ENCODE results near the gene TLE2.

The TLE2 gene

GRCh38 chr19:3073159-3073563 is 44.1 kb upstream of the TLE2 start:
- H2BK12ac ChIP-seq (ENCODE audit: low read length) = no peak overlapping the region
- H3K27ac ChIP-seq (replicated peaks; ENCODE audit: low read length) = no peak overlapping the region
- H3K27me3 ChIP-seq (ENCODE audit: control insufficient read depth in 3 of 3, insufficient read depth in 3 of 3, low read depth in 1 of 3, low read length in 3 of 3) = peaks cover 0 to 9% (median 6%) of the 10 kb centered on the region in 3 experiments
- H3K36me3 ChIP-seq (replicated peaks in 1 of 2; ENCODE audit: control insufficient read depth in 2 of 2, insufficient read depth in 2 of 2, low read length in 2 of 2) = no peaks in the 10 kb centered on the region
- no peak overlapping the region for H2BK5ac ChIP-seq (ENCODE audit: low read length)
- WGBS, 2 donors (ENCODE audit: extremely low coverage in 2 of 2, insufficient read length in 2 of 2, insufficient replicate concordance in 1 of 2) = no CpG with 5 or more reads among the region's 3 CpGs
- no peak overlapping the region for H3K4ac ChIP-seq (ENCODE audit: low read length)
- no peak overlapping the region for H2AFZ ChIP-seq (ENCODE audit: low read length)
- H3K4me3 ChIP-seq (ENCODE audit: low read length in 2 of 2) = no peak overlapping the region
- no peak overlapping the region for H4K8ac ChIP-seq (ENCODE audit: low read depth, low read length)
- peaks cover 0 to 3% of the 10 kb centered on the region in 2 donors for H3K4me1 ChIP-seq (ENCODE audit: control insufficient read depth in 2 of 2, insufficient read depth in 1 of 2, low read depth in 1 of 2, low read length in 2 of 2)
- no peak overlapping the region for H3K4me2 ChIP-seq (ENCODE audit: insufficient read depth, low read length, poor library complexity, severe bottlenecking)
- no peak overlapping the region for H3K23ac ChIP-seq (ENCODE audit: low read depth, low read length, poor library complexity)
- H3K9ac ChIP-seq (ENCODE audit: low read depth, low read length, poor library complexity) = no peak overlapping the region
- H3K9me3 ChIP-seq (replicated peaks in 1 of 2; ENCODE audit: control insufficient read depth in 2 of 2, insufficient read depth in 1 of 2, low read depth in 1 of 2, low read length in 2 of 2) = no peaks in the 10 kb centered on the region
- no peak overlapping the region for H3K18ac ChIP-seq (ENCODE audit: low read length)
- no peak overlapping the region for H3K14ac ChIP-seq (ENCODE audit: low read length)
- H2BK15ac ChIP-seq (ENCODE audit: low read length) = no peak overlapping the region
- H2BK120ac ChIP-seq (ENCODE audit: low read depth, low read length) = no peak overlapping the region
- no peaks in the 10 kb centered on the region for H3K79me1 ChIP-seq (ENCODE audit: low read depth, low read length)
- no peak overlapping the region for H2AK5ac ChIP-seq (ENCODE audit: low read depth, low read length)
- no peak overlapping the region for H4K91ac ChIP-seq (ENCODE audit: low read depth, low read length, poor library complexity)
- no peak for DNase-seq (ENCODE audit: low spot score)

DNA sequence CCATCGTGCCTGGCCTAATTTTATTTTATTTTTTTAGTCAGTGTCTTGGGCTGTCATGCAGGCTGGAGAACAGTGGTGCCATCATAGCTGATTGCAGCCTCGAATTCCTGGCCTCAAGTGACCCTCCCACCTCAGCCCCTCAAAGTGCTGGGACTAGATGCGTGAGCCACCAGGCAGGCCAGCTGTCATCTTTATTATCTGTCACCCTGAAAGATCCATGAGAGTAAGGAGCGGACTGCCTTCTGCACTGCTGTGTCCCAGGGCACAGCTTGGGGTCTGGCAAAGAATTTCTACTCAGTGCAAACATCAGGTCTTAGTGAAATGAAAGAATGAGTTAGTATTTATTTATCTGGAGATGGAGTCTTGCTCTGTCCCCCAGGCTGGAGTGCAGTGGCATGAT is 42.7 kb upstream of the TLE2 start:
- WGBS, 2 donors (ENCODE audit: extremely low coverage in 2 of 2, insufficient read length in 2 of 2, insufficient replicate concordance in 1 of 2) = no CpG with 5 or more reads among the region's 4 CpGs
- Histone ChIP-seq H3K4me2 (ENCODE audit: insufficient read depth, low read length, poor library complexity, severe bottlenecking) (no peak overlapping the region), H3K4me3 (ENCODE audit: low read length in 2 of 2) (no peak overlapping the region)

DNA sequence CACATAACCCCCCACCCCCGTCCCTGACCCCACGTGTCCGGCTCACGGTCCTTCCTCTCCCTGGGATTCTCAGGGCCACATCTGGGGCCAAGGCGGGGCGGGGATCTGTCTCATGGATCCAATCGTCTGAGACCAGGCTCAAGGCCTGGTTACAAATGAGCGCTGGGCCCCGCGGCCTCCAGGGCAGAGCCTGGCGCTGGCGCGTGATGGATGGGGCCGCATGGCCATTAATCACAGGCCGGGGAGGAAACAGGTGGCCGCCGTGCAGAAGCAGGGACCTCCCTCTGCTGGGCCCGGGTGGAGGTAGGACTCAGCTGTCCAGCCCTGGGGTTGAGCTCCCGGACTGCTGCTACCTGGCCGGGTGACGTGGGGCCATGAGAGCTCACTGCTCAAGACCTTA is 39.0 kb upstream of the TLE2 start:
- Histone ChIP-seq H2BK15ac (ENCODE audit: low read length) (no peak overlapping the region), H3K27ac (replicated peaks; ENCODE audit: low read length) (no peak overlapping the region)
- DNase-seq (ENCODE audit: low spot score) = no peak

More for the DNA sequence above, 42.7 kb upstream of the TLE2 start:
- no peak for DNase-seq (ENCODE audit: low spot score)
- Histone ChIP-seq H3K36me3 (replicated peaks in 1 of 2; ENCODE audit: control insufficient read depth in 2 of 2, insufficient read depth in 2 of 2, low read length in 2 of 2) (no peaks in the 10 kb centered on the region), H2BK5ac (ENCODE audit: low read length) (no peak overlapping the region), H3K4ac (ENCODE audit: low read length) (no peak overlapping the region), H2BK120ac (ENCODE audit: low read depth, low read length) (no peak overlapping the region), H2AK5ac (ENCODE audit: low read depth, low read length) (no peak overlapping the region), H3K9ac (ENCODE audit: low read depth, low read length, poor library complexity) (no peak overlapping the region), H2AFZ (ENCODE audit: low read length) (no peak overlapping the region), H2BK12ac (ENCODE audit: low read length) (no peak overlapping the region), H4K8ac (ENCODE audit: low read depth, low read length) (no peak overlapping the region), H3K9me3 (replicated peaks in 1 of 2; ENCODE audit: control insufficient read depth in 2 of 2, insufficient read depth in 1 of 2, low read depth in 1 of 2, low read length in 2 of 2) (no peaks in the 10 kb centered on the region), H3K18ac (ENCODE audit: low read length) (no peak overlapping the region), H4K91ac (ENCODE audit: low read depth, low read length, poor library complexity) (no peak overlapping the region), H3K79me1 (ENCODE audit: low read depth, low read length) (no peaks in the 10 kb centered on the region), H3K4me1 (ENCODE audit: control insufficient read depth in 2 of 2, insufficient read depth in 1 of 2, low read depth in 1 of 2, low read length in 2 of 2) (peaks cover 0 to 3% of the 10 kb centered on the region in 2 donors), H3K23ac (ENCODE audit: low read depth, low read length, poor library complexity) (no peak overlapping the region), H3K27me3 (ENCODE audit: control insufficient read depth in 3 of 3, insufficient read depth in 3 of 3, low read depth in 1 of 3, low read length in 3 of 3) (peaks cover 0 to 9% (median 6%) of the 10 kb centered on the region in 3 experiments), H2BK15ac (ENCODE audit: low read length) (no peak overlapping the region), H3K27ac (replicated peaks; ENCODE audit: low read length) (no peak overlapping the region), H3K14ac (ENCODE audit: low read length) (no peak overlapping the region)

DNA sequence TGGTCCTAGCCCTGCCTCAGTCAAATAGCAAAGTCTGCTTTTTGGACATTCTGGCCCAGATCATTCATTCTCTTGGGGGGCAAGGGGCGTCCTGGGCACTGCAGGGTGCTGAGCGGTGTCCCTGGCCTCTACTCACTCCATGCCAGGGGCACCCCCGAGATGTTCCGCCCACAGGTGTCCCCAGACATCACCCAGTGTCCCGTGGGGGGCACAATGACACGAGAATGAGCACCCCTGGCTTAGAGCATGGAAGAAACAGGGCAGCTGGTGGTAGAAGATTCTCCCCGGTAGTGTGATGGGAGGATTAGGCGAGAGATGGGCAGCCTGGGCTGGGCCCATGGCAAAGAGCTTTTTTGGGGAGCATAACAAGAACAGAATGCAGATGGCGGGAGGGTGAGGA is 38.5 kb upstream of the TLE2 start:
- Histone ChIP-seq H3K79me1 (ENCODE audit: low read depth, low read length) (no peaks in the 10 kb centered on the region), H3K9me3 (replicated peaks in 1 of 2; ENCODE audit: control insufficient read depth in 2 of 2, insufficient read depth in 1 of 2, low read depth in 1 of 2, low read length in 2 of 2) (no peaks in the 10 kb centered on the region), H3K14ac (ENCODE audit: low read length) (peak overlapping the region; percentile 56), H2AFZ (ENCODE audit: low read length) (no peak overlapping the region), H2AK5ac (ENCODE audit: low read depth, low read length) (peak overlapping the region; percentile 75), H3K27me3 (ENCODE audit: control insufficient read depth in 3 of 3, insufficient read depth in 3 of 3, low read depth in 1 of 3, low read length in 3 of 3) (peaks cover 0 to 17% (median 7%) of the 10 kb centered on the region in 3 experiments), H4K8ac (ENCODE audit: low read depth, low read length) (no peak overlapping the region), H3K27ac (replicated peaks; ENCODE audit: low read length) (no peak overlapping the region), H2BK15ac (ENCODE audit: low read length) (no peak overlapping the region), H3K4ac (ENCODE audit: low read length) (no peak overlapping the region), H3K4me1 (ENCODE audit: control insufficient read depth in 2 of 2, insufficient read depth in 1 of 2, low read depth in 1 of 2, low read length in 2 of 2) (no peaks in the 10 kb centered on the region), H3K4me3 (ENCODE audit: low read length in 2 of 2) (no peak overlapping the region), H3K4me2 (ENCODE audit: insufficient read depth, low read length, poor library complexity, severe bottlenecking) (no peak overlapping the region), H2BK120ac (ENCODE audit: low read depth, low read length) (no peak overlapping the region), H3K36me3 (replicated peaks in 1 of 2; ENCODE audit: control insufficient read depth in 2 of 2, insufficient read depth in 2 of 2, low read length in 2 of 2) (no peaks in the 10 kb centered on the region), H4K91ac (ENCODE audit: low read depth, low read length, poor library complexity) (no peak overlapping the region), H3K18ac (ENCODE audit: low read length) (no peak overlapping the region), H3K23ac (ENCODE audit: low read depth, low read length, poor library complexity) (peak overlapping the region; percentile 31), H2BK5ac (ENCODE audit: low read length) (no peak overlapping the region), H3K9ac (ENCODE audit: low read depth, low read length, poor library complexity) (no peak overlapping the region), H2BK12ac (ENCODE audit: low read length) (no peak overlapping the region)
- WGBS, 2 donors (ENCODE audit: extremely low coverage in 2 of 2, insufficient read length in 2 of 2, insufficient replicate concordance in 1 of 2) = no CpG with 5 or more reads among the region's 9 CpGs
- DNase-seq (ENCODE audit: low spot score) = no peak

More for the DNA sequence above, 39.0 kb upstream of the TLE2 start:
- no peak overlapping the region for H3K4me3 ChIP-seq (ENCODE audit: low read length in 2 of 2)
- peak overlapping the region; percentile 75 for H2AK5ac ChIP-seq (ENCODE audit: low read depth, low read length)
- H3K9me3 ChIP-seq (replicated peaks in 1 of 2; ENCODE audit: control insufficient read depth in 2 of 2, insufficient read depth in 1 of 2, low read depth in 1 of 2, low read length in 2 of 2) = no peaks in the 10 kb centered on the region
- H4K91ac ChIP-seq (ENCODE audit: low read depth, low read length, poor library complexity) = no peak overlapping the region
- no CpG with 5 or more reads among the region's 21 CpGs for WGBS, 2 donors (ENCODE audit: extremely low coverage in 2 of 2, insufficient read length in 2 of 2, insufficient replicate concordance in 1 of 2)
- no peak overlapping the region for H2BK120ac ChIP-seq (ENCODE audit: low read depth, low read length)
- H2BK12ac ChIP-seq (ENCODE audit: low read length) = no peak overlapping the region
- H3K18ac ChIP-seq (ENCODE audit: low read length) = no peak overlapping the region
- no peak overlapping the region for H3K4ac ChIP-seq (ENCODE audit: low read length)
- peaks cover 0 to 17% (median 2%) of the 10 kb centered on the region in 3 experiments for H3K27me3 ChIP-seq (ENCODE audit: control insufficient read depth in 3 of 3, insufficient read depth in 3 of 3, low read depth in 1 of 3, low read length in 3 of 3)
- H2BK5ac ChIP-seq (ENCODE audit: low read length) = no peak overlapping the region
- H3K4me1 ChIP-seq (ENCODE audit: control insufficient read depth in 2 of 2, insufficient read depth in 1 of 2, low read depth in 1 of 2, low read length in 2 of 2) = no peaks in the 10 kb centered on the region
- H3K36me3 ChIP-seq (replicated peaks in 1 of 2; ENCODE audit: control insufficient read depth in 2 of 2, insufficient read depth in 2 of 2, low read length in 2 of 2) = no peaks in the 10 kb centered on the region
- no peaks in the 10 kb centered on the region for H3K79me1 ChIP-seq (ENCODE audit: low read depth, low read length)
- no peak overlapping the region for H4K8ac ChIP-seq (ENCODE audit: low read depth, low read length)
- H2AFZ ChIP-seq (ENCODE audit: low read length) = no peak overlapping the region
- no peak overlapping the region for H3K9ac ChIP-seq (ENCODE audit: low read depth, low read length, poor library complexity)
- no peak overlapping the region for H3K23ac ChIP-seq (ENCODE audit: low read depth, low read length, poor library complexity)
- H3K14ac ChIP-seq (ENCODE audit: low read length) = no peak overlapping the region
- H3K4me2 ChIP-seq (ENCODE audit: insufficient read depth, low read length, poor library complexity, severe bottlenecking) = no peak overlapping the region

Measured in neuronal stem cell (in vitro differentiated cells).